HG03442 (cell line): ENCODE measurements around the gene NMU.
A peak's percentile ranks its signal among the peaks of the same experiment; 100 is the strongest.
"Not testable (repeated sequence)": the region's sequence is repeated elsewhere in the genome, so short reads cannot be mapped to it uniquely, and the experiment has no call there.

Source experiments
- ATAC-seq: cut with Tn5 transposase; IDR thresholded peaks from one replicate; pipeline ENCODE4 v1.9.1; 2021; ENCODE audit warnings: mild to moderate bottlenecking, moderate library complexity; ENCODE audit not compliant: unreplicated experiment

Gene NMU

GRCh38 chr4:55635741-55636655 is at the start of gene NMU:
NMU (minus strand) TSS chr4:55636298; CDS start chr4:55636192, 106 bp downstream.
- ATAC-seq: peak; percentile 74

GRCh38 chr4:55684276-55684675 is 48.2 kb upstream of the NMU start:
- no peak for ATAC-seq

GRCh38 chr4:55682797-55683196 is 46.7 kb upstream of the NMU start:
- not testable (repeated sequence) for ATAC-seq

- no peak for ATAC-seq
These were observed 46.2 kb upstream of the NMU start for GRCh38 chr4:55682295-55682694.

- no peak for ATAC-seq
These were observed 45.3 kb upstream of the NMU start for GRCh38 chr4:55681430-55681829.

GRCh38 chr4:55675196-55675793 is 39.2 kb upstream of the NMU start:
- ATAC-seq: no peak

- no peak for ATAC-seq
These were observed 37.3 kb upstream of the NMU start for GRCh38 chr4:55673424-55673823.

GRCh38 chr4:55671667-55672066 is 35.6 kb upstream of the NMU start:
- no peak for ATAC-seq

- no peak for ATAC-seq
These were observed 34.6 kb upstream of the NMU start for GRCh38 chr4:55670695-55671094.

GRCh38 chr4:55668449-55668848 is 32.4 kb upstream of the NMU start:
- no peak for ATAC-seq

- ATAC-seq: no peak
These were observed 30.4 kb upstream of the NMU start for GRCh38 chr4:55666535-55666934.

GRCh38 chr4:55663145-55663544 is 27.0 kb upstream of the NMU start:
- ATAC-seq: no peak

- no peak for ATAC-seq
These were observed 25.4 kb upstream of the NMU start for GRCh38 chr4:55661398-55662056.

GRCh38 chr4:55658657-55659056 is 22.6 kb upstream of the NMU start:
- no peak for ATAC-seq

- ATAC-seq: no peak
These were observed 18.0 kb upstream of the NMU start for GRCh38 chr4:55654131-55654530.

GRCh38 chr4:55650483-55650882 is 14.4 kb upstream of the NMU start:
- ATAC-seq: no peak

GRCh38 chr4:55637272-55637820 is 1.2 kb upstream of the NMU start:
- ATAC-seq: no peak

GRCh38 chr4:55636656-55636999 is 530 bp upstream of the NMU start:
- ATAC-seq: no peak

- peak; percentile 15 for ATAC-seq
These were observed 816 bp downstream of the NMU start for GRCh38 chr4:55635282-55635681.

GRCh38 chr4:55634417-55635128 is 1.5 kb downstream of the NMU start:
- ATAC-seq: no peak

- no peak for ATAC-seq
These were observed 2.2 kb downstream of the NMU start for GRCh38 chr4:55633903-55634302.
